OCI-LY7 (cell line): ENCODE data around the gene PCDHB9.
"Not testable (repeated sequence)": the region's sequence is repeated elsewhere in the genome, so short reads cannot be mapped to it uniquely, and the experiment has no call there.

Source experiments
- CTCF ChIP-seq: fragments of 200-600 bp; sonication (generic); conservative IDR thresholded peaks from 2 replicates; pipeline ENCODE4 v1.5.1; 2014; ENCODE audit warnings: mild to moderate bottlenecking, antibody characterized with exemption, low read length, moderate library complexity, mixed read lengths
- EZH2phosphoT487 ChIP-seq: fragments of 200-600 bp; sonication (generic); IDR thresholded peaks from 2 replicates; pipeline ENCODE4 v1.6.1; 2018; ENCODE audit warnings: low read depth, borderline replicate concordance, mild to moderate bottlenecking, mixed run types, antibody characterized with exemption, low read length, moderate library complexity, mixed read lengths

GRCh38 chr5:141157356-141157755 lies 29.6 kb upstream of the PCDHB9 start:
- not testable (repeated sequence) for TF ChIP-seq CTCF, EZH2phosphoT487
